ENCODE results near the gene MTURN. TPM values are rescaled to one million over a fixed set of nuclear protein-coding genes. Genes with fewer than 3 reads are reported as not detected.
"Not testable (repeated sequence)": the region's sequence is repeated elsewhere in the genome, so short reads cannot be mapped to it uniquely, and the experiment has no call there.

The MTURN gene
- total RNA-seq, 1 donor, result 2.6 TPM

DNA sequence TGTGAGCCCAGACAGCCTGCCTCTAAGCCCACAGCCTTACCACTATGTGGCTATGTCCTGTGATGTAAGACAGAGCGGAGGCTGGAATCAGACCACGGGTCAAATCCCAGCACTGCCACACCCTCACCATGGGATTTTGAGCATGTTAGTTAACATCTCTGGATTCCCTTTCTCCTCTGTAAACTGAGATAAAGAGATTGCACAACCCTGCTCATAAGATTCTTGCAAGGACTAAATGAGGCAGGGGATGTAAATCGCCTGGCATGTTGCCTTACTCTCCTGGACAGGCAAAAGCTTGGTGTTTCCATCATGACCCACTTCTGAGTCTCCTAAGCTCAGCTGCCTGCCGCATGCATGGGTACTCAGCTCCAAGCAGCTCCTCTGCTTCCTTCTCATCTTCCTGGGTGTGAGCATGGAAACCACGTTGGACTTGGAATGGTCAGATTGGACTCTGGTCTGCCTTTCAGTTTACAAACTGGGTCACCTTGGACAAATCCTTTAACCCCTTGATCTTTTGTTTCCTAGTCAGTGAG, 41.3 kb upstream of the MTURN start:
- peak; percentile 94 for DNase-seq (ENCODE audit: low read depth)
- TF ChIP-seq, protein P1, sequence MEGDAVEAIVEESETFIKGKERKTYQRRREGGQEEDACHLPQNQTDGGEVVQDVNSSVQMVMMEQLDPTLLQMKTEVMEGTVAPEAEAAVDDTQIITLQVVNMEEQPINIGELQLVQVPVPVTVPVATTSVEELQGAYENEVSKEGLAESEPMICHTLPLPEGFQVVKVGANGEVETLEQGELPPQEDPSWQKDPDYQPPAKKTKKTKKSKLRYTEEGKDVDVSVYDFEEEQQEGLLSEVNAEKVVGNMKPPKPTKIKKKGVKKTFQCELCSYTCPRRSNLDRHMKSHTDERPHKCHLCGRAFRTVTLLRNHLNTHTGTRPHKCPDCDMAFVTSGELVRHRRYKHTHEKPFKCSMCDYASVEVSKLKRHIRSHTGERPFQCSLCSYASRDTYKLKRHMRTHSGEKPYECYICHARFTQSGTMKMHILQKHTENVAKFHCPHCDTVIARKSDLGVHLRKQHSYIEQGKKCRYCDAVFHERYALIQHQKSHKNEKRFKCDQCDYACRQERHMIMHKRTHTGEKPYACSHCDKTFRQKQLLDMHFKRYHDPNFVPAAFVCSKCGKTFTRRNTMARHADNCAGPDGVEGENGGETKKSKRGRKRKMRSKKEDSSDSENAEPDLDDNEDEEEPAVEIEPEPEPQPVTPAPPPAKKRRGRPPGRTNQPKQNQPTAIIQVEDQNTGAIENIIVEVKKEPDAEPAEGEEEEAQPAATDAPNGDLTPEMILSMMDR (IDR thresholded peaks at IDR 0.05; ENCODE audit: insufficient read depth, low read depth, low read length), result no peak
- H3K4me3 ChIP-seq (ENCODE audit: low read depth, low read length), result no peak overlapping the region

DNA sequence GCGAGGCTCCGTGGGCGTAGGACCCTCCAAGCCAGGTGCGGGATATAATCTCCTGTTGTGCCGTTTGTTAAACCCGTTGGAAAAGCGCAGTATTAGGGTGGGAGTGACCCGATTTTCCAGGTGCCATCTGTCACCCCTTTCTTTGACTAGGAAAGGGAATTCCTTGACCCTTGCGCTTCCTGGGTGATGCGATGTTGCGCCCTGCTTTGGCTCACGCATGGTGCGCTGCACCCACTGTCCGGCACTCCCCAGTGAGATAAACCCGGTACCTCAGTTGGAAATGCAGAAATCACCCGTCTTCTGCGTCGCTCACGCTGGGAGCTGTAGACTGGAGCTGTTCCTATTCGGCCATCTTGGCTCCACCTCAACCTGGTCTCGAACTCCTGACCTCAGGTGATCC, 36.2 kb upstream of the MTURN start:
- DNase-seq (ENCODE audit: low read depth); H3K4me3 ChIP-seq (ENCODE audit: low read depth, low read length): not testable (repeated sequence)

DNA sequence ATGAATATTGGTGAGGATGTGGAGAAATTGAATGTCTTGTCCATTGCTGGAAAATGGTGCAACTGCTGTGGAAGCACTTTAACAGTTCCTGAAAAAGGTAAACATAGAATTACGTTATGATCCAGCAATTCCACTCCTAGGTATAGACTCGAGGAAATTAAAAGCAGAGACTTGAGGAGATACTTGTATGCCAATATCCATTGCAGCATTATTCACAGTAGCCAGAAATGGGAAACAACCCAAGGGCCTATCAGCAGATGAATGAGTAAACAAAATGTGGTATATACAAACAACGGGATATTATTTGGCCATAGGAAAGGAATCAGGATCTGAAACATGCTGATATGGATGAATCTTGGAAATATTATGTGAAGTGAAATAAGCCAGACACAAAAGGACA, 32.5 kb upstream of the MTURN start:
- TF ChIP-seq, protein P1 (IDR thresholded peaks at IDR 0.05; ENCODE audit: insufficient read depth, low read depth, low read length), result no peak
- no peak overlapping the region for H3K4me3 ChIP-seq (ENCODE audit: low read depth, low read length)
- no peak for DNase-seq (ENCODE audit: low read depth)

DNA sequence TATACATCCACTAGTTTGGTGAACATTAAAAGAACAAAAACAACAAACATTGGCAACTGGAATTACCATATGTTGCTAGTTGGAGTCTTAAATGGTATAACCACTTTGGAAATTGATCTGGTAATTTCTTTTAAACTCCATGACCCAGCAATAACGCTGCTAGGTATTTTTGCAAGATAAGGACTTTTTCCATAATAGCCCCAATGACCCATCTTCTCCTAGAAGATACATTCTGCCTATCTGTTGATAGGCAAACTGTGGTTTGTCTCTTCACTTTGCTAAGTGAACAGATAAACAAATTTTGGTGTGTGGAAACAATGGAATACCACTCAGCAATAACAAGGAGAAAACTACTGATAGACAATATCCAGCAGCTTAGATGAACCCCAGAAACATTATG, 30.6 kb upstream of the MTURN start:
- H3K4me3 ChIP-seq (ENCODE audit: low read depth, low read length), result no peak overlapping the region
- TF ChIP-seq, protein P1 (IDR thresholded peaks at IDR 0.05; ENCODE audit: insufficient read depth, low read depth, low read length), result no peak
- DNase-seq (ENCODE audit: low read depth), result no peak

DNA sequence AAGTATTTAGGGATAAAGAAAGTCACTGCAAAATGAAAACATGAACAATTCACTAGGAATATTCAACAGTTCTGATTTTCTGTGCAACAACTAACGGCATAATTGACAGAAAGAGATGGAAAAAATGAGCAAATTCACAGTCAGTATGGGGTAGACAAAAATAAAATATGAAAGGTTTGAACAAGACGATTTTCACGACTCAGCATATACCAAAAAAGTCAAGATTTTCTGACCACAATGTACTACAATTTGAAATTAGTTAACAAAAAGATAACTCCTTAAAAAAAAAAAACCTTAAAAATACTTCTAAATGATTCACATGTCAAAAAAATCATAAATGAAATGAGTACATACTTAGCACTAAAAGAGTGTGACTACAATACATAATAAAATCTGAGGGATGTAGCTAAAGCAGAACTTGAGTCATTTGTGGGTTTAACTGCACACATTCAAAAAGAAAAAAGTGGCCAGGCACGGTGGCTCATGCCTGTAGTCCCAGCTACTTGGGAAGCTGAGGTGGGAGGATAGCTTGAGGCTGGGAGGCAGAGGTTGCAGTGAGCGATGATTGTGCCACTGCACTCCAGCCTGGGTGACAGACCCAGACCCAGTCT, 22.6 kb upstream of the MTURN start:
- TF ChIP-seq, protein P1 (IDR thresholded peaks at IDR 0.05; ENCODE audit: insufficient read depth, low read depth, low read length), result no peak
- no peak for DNase-seq (ENCODE audit: low read depth)
- no peak overlapping the region for H3K4me3 ChIP-seq (ENCODE audit: low read depth, low read length)

DNA sequence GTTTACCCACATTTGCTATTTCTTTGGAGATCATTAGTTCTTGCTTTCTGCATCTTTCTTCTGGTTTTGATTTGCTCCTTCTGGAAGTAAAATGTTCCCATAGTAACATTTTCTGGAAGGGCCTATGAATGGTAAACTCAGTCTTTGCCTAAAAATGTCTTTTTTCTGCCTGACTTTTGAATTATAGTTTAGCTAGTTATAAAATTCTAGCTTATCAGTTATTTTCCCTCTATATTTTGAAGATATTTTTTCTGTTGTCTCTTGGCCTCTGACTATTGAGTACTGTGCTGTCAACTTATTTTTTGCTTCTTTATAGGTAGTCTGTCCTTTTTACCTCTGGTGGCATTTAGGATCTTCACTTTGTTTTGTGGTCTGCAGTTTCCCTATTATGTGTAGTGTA, 21.6 kb upstream of the MTURN start:
- TF ChIP-seq, protein P1 (IDR thresholded peaks at IDR 0.05; ENCODE audit: insufficient read depth, low read depth, low read length), result no peak
- DNase-seq (ENCODE audit: low read depth), result no peak

DNA sequence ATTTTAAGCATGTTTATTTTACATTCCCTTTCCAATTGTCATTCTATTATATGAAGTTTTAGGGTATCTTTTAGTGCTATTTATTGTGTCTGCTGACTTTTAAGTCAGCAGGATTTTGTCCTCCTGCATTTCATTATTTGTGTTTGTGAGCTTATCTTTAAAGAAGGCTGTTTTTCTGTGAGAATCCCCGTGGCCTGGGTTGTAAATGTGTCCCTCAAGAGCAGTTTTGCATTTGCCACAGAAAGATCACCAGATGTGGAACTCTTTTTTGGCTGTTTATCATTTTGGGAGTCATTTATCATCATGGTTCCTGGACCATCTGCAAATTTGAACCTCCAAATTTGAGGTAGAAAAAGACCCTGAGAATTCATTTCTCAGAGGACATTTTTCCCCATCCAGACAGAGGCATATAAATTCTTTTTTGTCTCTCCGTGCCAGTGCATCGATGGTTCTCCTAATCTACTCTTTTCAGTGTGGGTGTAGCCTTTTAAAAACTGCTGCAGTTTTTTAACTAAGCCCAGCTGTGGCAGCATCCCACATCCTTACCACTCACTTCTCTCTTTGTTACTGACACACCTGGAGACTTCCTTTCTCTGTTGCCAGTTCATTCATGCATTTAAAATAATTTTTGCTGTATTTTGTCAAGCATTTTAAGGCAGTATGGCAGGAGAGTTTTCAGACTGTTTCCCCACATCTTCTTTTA, 20.1 kb upstream of the MTURN start:
- no peak overlapping the region for H3K4me3 ChIP-seq (ENCODE audit: low read depth, low read length)
- TF ChIP-seq, protein P1 (IDR thresholded peaks at IDR 0.05; ENCODE audit: insufficient read depth, low read depth, low read length), result no peak
- peak; percentile 18 for DNase-seq (ENCODE audit: low read depth)

More for the DNA sequence above, 21.6 kb upstream of the MTURN start:
- H3K4me3 ChIP-seq (ENCODE audit: low read depth, low read length), result no peak overlapping the region

All from fibroblast of villous mesenchyme (primary cell).